NCI-H1436 (cell line): Measurements from ENCODE around the gene RASD1.

ENCODE experiments used
- DNase-seq: peaks from one replicate; lab custom pipeline; 2025; lab: John Stamatoyannopoulos, UW

RASD1 gene

DNA sequence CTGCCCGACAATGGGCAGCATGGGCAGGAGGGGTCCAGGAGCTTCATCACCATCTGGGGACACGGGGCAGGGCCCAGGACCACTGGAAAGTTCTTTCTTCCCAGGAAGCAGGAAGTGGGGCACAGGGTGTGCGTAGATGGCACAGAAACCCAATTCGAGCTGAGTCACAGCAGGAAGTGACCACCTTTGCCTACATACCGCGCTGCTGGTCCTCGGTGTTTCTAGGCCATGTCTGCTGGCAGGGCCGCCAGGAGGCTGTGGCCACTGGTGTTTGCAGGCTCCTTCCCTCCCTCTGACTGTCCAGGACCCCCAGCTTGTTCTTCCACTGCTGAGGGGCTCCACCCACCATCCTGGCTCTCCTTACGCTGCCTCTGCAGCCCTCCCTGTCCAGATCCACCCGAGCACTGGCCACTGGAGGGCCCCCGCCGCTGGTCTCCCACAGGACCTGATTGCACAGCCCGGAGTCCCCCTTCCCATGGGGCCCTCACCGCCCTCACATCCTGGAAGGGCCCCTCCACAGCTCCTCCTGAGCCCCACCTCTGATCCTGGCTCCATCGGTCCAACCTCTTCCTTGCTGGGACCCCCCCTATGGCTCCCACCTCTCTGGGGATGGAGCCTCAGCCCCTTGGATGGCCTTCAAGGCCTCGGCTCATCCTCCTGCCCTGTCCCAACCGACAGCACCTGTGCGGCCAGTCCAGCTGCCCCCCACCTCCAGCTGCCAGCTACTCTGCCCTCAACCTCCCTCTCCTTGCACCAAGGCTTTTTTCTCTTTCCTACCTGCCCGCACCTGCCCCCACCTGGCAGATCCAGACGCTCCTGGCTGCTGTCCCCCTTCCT is 14.5 kb upstream of the RASD1 start:
- no peak for DNase-seq

DNA sequence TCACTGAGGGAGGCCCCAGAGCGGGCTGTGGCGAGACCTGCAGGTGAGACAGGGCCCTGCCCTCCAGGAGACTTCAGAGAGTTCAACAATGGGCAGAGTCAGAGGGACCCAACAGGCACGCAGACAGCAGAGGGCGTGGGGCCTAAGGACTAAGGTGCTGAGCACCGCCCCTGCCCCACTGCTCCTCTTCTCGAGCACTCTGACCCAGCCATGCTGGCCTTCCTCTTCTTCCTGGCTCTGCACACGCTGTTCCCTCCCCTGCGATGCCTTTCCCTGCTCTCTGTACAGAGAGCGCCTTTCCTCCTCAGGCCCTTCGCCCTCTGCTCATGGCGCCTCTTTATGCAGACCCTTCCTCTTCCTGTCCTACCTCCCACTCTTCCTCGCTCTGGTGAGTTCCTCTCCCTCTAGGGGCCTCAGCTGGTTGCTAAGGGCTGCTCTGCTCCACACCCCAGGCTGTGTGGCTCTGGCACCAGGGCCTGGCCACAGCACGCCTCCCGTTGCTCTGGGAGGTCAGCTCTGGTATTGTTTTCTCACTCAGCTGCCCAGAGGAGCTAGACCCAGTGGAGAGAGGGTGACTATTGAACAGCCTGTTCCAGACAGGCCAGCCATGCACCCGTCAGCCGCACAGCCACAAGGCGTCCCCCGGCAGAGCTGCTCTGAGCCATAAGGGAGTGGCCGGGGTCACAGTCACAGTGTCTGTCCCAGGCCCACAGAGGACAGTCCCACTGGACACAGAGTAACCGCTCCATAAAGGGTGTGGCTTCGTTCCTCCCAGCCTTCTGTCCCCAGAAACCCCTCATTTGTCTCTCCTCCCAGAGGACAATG is 13.6 kb upstream of the RASD1 start:
- no peak for DNase-seq

DNA sequence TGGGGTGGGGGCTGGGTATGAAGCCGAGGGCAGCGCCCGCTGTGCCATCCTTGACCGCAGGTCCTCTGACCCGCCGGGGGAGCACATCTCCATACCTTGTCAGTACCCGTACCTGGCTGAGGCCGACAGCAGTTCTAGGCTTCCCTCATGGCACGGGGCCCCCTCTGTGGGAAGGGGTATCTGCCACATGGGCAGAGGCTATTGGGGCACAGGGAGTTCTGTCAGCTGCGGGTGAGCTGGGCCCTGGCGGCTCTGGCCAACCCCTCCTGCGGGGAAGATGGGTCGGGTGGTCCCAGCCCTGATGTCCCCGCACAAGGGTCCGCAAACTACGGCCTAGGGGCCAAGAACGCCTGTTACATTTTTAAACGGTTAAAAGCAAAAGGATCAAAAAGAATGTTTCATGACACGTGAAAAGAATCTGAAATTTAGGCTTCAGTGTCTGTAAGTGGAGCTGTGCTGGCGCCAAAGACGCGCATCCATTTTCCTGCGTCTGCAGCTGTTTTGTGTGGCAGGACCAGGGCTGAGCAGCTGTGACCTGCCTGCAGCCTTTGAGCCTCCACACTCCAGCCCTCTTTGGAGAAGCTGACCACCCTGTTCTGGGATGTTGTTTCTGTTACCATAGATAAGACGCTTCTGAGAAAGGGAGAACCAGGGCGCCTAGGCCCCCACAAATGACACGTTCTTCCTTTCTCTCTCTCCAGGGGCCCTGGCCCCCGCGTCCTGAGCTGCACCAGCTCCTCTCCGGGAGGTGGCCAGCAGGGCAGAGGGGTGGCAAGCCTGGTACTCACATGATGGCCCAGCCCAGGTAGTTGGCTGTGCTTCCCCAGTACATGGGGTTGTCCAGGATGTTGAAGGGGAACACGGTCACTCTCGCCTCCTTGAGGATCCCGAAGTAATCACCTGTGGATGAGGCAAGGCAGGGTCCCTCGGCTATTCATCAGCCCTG is 12.7 kb upstream of the RASD1 start:
- no peak for DNase-seq

DNA sequence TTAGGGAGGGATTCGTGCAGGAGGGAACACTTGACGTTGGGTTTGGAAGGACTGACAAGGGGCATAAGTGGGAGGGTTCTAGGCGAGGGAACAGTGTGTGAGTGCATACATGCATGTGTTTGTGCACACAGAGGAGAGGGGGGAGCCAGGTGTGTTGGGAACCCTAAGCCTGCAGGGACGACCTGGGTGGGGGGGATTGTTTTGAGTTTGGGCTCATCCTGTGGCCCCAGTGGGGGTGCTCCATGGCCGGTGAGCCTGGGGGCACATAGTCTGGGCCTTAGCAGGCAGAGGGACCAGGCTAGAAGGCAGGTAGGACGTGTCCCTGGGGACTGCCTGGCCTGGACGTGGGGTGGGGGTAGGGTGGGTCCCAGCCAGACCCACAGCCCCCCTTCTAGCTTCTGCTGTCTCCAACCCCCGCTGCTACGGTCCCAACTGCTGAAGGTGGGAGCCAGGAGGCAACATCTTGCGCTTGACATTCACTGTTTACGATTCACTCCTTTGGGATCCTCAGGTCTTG is 11.9 kb upstream of the RASD1 start:
- DNase-seq, result no peak

DNA sequence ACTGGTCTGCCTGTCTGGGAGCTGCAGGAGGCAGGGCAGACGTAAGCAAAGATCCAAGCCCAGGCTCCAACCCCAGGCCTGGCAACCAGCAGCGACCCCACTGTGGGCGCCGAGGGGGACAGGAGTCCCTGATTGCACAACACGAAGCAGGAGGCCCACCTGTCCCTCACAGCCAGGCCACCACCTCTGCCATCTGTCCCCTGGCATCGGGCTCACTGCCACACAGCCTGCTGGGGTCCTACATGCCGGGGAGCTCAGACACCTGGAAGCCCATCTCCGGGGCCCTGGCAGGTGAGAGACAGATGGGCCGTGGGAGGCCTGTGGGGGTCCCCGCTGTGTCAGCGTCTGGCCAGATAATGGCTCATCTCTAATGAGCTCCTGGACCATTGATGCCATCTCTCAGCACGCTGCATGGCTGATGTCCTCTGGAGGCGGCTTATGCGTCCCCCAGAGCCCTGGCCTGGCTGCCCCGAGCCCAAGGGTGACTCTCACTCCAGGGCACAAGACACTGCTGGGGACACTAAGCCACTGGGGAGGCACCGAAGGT is 11.3 kb upstream of the RASD1 start:
- no peak for DNase-seq

DNA sequence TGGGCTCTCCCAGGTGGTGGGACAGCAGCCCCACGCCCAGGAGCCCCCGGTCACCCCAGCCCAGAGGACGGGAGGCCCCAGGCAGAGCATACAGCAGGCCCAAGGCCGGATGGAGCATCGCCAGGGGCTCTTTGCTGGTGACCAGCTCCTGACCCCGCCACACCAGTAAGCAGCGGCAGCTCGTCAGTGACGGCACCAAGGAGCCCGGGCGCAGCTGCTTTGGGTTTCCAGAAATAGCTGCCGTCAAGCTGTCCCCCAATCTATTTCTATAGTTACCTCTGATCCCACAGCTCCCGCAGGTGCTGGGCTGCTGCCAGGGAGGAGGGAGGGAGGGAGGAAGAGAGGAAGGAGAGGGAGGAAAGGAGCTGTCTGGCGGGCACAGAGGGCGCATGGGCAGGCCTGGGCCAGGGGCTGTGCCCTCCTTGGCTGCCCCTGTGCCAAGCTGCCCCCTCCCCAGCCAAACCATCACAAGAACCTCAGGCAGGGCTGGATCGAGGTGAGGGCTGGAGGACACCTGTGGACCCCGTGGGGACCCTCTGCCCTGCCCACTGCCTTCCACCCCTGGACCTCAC is 10.8 kb upstream of the RASD1 start:
- DNase-seq, result no peak

DNA sequence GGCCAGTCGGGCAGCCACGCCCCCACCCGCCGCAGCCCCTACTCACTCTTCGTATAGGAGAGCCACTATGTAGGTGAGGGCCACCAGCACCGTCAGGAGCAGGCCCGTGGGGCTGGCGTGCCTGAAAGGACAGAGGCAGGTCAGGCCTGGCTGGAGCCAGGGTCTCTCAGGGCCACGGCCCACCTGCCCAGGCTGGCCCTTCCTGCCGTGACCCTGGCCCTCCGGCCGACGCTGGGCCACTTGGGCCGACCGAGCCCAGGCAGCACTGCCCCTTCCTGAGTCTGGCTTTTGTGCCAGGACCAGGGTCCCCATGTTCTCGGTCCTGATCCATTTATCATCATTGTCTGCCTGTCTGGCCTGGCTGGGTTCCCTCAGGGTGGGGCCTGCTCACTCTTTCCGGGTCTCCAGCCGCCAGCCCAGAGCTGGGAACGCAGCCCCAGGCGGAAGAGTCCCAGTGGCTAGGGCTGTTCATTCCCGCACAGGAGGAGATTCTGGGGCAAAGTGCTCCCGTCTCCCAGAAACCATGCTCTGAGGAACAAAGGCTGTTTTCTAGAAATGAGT is 10.1 kb upstream of the RASD1 start:
- no peak for DNase-seq

DNA sequence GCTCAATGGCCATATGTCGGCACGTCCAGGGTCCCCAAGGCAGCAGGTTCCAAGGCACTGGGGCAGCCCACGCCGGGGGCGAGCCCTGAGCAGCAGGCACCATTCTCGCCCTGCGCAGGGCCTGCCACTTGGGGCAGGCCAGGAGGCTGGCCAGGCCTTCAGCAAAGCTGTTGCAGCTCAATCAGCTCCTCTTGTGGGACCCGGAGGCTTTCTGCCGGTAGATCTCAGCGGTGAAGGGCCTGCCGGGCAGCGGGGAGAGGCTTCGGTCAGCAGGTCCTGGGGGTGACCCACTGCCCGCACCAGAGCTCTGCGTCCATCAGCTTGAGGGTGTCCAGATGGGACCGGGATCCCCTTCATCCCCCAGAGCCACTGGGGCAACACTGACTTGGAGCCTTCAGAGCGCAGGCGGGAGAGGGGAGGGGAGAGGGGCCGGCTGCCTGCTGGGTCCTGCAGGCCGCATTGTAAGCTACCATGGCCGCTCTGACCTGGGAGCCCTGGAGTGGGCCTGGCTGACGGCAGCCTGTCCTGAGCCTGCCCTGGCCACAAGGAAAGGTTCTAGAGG is 9.5 kb upstream of the RASD1 start:
- DNase-seq, result no peak

DNA sequence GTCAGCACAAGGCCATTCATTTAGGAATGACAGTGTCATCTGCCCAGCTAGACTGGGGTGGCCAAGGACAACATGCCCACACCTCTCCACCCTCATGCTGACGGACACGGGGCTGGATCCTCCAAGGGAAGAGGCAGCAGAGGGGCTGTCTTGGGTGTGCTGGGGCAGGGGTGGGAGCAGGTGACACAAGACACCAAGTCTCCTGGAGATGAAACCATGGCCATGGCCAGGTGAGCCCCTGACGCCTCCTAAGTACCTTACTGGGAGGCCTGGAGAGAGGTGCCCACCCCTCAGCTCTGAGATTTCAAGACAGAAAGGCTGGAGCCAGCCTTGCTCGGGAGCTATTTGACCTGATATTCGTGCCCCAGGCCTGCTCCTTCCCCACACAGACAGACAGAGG is 9.0 kb upstream of the RASD1 start:
- no peak for DNase-seq

DNA sequence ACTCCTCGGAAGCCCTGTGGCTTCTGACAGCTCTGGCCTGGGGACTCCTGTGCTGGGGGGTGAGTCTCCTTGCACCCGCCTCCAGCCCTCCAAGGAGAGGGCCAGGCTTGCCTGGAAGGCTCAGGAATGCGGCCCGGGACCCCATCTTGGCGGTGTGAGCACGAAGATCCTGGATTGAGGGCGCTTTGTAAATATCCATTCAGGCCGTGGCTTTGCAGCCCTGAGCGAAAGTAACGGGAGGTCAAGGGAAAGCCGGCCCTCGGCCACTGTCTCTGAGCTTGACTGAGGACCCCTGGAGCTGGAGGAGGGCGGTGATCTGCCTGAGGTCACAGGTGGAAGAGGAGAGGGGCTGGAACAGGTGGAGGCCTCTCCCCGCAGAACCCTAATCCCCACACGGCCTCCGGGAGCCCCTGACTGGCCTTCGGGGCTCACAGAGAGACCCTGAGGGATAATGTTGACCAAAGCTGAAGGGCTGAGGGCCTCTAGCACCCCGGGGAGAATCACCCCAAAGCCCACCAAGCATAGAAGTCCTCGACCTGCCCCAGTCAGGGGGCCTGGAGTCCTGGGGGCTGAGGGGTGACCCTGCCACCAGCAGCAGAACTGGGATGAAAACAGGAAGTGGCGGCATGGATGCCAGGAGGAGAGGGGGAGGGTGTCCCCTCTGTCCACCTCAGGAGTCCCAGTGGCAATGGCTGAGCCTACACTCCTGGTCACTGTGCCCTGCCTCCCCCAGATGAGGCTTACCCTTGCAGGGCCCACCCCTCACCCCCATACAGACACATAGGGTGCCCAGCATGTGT is 8.3 kb upstream of the RASD1 start:
- no peak for DNase-seq

DNA sequence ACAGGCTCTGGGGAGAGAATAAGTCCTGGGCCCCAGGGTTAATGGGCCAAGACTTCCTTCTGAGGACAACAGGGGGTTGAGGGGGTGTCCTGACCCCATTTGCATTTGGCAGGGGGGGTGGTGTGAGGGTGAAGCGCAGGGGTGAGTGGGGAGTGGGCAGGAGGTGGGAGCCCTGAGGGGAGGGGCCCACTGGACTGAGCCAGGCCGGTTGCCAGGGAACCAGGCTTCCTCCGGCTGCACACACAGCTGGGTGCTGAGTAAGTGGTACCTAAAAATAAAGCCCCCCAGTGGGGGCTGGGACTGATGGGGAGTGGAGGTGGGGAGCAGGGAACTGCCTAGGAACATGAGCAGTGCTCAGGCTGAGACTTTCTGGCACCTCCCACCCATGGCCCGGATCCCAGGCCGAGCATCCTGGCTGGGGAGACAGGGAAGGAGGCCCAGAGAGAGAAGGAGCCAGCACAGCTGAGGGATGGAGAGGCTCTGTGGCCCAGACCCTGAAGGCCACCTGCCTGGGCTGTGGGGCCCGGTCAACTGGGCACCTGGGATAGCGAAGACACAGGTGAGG is 7.5 kb upstream of the RASD1 start:
- DNase-seq, result no peak

DNA sequence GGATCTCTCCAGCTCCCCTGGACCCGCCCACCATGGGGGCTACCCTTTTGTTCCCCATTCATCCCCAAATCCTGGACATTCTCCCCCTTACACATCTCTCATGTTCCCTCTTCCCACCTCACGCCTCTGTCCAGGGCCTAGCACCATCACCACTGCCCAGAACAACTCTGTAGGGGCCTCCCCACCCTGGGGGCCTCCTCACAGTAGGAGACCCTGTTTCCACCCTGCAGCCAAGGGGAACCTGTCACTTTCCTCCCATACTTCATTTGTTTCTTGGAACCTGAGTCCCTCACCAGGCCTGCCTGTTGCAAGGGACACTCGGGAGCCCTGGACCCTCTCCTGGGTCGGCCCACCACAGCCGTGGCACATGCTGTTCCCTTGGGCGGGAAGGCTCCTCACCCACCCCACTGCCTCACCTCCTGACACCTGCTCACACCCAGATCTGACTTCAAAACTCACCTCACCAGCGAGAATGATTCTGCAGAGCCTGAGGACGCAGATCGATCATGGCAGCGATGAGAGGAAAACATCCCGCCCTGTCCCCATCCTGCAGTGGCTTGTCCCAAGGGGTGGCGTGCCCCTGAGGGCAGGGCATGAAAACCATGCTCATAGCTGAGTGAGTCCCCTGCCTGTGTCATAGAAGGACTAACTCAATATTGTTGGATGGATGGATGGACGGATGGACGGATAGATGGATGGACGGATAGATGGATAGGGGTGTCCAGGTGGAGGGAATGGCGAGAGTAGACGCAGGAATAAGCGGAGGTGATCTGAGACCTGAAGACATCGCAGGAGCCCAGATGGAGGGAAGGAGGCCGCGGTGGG is 6.8 kb upstream of the RASD1 start:
- no peak for DNase-seq

DNA sequence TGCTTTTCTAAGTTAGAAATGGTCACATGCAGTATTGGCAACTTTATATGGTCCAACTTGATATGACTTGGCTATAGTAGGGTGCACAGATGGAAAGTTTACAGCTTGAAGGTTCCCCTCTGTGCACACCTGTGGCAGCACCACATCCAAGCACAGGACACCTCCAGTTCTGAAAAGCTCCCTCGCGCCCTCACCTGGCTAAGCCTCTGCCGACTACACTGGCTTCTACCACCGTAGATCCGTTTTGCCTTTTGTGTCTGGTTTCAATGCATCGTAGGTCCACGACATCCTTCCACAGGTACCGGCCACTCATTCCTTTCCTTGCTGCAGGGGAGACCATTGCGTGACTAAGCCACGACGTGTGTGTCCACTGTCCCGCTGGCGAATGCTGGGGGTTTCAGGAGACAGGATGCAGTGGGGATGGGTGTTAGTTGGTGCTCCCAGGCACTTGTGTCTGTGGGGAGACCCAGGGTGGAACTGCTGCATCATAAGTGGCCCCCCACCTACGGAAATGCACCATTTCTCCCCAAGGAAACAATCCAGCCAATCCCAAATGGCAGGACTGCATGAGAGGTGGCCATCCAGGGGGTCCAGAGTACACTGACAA is 4.9 kb upstream of the RASD1 start:
- no peak for DNase-seq

DNA sequence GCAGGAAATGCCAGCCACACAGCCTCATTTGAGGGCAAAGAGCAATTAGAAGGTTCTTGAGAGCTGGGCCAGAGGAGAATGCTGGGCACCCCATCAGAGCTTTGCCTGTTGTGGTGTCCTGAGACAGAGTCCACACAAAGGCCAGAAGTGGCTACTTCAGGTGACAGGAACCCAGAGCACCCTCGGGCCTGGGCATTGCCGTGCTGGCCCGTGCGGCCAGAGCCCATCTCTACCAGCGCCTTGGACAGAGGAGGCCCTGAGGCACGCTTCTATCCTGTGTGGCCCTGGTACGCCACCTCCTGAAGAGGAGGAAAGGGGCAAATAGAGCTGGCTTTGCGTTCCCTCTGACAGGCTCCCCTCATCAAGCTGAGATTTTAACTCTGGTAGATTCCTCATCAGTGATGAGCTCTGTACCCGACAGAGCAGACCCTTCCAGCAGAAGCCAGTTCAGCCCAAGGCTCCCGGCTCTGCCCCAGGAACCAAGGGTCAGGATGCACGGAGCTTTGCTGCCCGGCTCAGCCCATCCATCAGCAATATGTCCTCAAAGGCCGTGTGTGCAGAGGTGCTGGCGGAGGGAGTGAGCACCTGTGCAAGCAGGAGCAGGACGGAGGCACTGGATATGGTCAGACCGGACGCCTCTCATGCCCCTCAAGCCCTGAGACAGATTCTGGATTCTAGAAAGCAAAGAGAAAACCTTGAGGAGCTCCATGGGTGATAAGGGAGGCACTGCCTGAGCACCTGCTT is 3.4 kb upstream of the RASD1 start:
- DNase-seq, result no peak

DNA sequence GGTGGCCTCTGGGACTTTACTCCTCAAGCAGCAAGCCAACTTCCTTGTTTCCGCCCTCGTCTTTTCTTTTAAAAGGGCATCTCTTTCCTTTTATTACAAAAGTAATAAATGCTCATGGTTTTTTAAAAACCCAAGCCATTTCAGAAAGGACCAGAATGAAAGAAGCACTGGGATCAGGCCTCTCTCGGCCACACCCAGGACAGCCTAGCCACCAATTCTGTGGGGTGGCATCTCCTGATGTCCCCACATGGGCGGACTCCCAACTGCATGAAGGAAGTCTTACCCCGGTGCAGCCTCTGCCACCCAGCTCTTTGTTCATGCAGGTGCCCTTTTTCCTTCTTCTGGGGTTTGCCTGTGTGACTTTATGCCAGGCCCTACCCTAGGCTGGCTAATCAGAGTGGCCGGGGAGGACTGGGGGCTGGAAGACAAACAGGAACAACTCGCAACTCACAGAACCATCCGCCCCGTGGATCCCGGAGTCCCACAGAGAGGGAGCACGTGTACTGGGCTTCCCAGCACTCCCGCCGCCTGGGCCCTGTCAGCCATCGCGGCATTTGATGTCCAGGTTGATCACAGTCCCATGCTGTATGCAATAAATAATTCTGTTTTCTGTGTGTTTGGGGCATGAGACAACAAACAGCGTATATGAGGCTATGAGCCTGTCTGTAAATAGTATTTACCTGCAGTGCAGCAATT is 2.6 kb upstream of the RASD1 start:
- DNase-seq, result no peak

DNA sequence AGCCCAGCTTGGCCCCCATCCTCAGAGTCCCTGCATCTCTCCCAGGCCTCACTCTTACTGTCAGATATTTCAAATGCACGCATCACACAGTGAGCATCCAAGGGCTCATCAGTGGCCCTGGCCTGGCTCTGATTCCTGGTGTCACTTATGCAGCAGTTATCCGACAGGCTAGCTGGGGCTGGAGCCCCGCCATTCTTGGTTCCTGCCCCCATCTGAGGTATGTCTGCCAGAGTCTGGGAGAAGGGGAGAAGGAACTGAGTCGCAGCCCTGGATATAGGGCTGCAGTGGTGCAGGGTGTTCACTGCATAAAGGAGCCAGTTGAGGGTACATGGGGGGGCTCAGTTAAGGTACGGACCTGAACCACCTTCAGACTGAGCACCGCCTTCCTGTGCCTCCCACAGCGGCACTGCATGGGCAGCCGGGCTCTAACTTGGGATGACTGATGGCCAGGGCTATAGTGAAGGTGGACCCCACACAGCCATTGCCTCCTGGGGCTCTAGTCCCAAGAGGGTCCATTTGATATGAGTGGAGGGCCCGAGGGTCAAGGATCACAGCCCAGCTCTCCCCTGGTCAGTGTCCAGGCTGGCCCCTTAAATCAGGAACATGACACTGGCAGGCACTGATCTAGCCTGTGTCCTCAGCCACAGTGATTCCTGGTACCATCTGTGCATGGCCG is 1.8 kb upstream of the RASD1 start:
- DNase-seq, result no peak
